ENCODE data around the gene DCAF11. TPM values are rescaled to one million over a fixed set of nuclear protein-coding genes. Genes with fewer than 3 reads are reported as not detected.

DCAF11 gene
- total RNA-seq, 1 donor: 47.9 TPM

GRCh38 chr14:24068711-24069410 lies 45.7 kb upstream of the DCAF11 start:
- no peak overlapping the region for H3K4me3 ChIP-seq (ENCODE audit: low read depth, low read length)
- no peak for DNase-seq (ENCODE audit: low read depth)
- no peak for TF ChIP-seq CTCF (IDR thresholded peaks at IDR 0.05; ENCODE audit: insufficient read depth, low read depth, low read length)

GRCh38 chr14:24069411-24069735 lies 45.2 kb upstream of the DCAF11 start:
- TF ChIP-seq CTCF (IDR thresholded peaks at IDR 0.05; ENCODE audit: insufficient read depth, low read depth, low read length): no peak
- H3K4me3 ChIP-seq (ENCODE audit: low read depth, low read length): no peak overlapping the region
- DNase-seq (ENCODE audit: low read depth): no peak

- H3K4me3 ChIP-seq (ENCODE audit: low read depth, low read length): no peak overlapping the region
- TF ChIP-seq CTCF (IDR thresholded peaks at IDR 0.05; ENCODE audit: insufficient read depth, low read depth, low read length): no peak
- no peak for DNase-seq (ENCODE audit: low read depth)
Observed at GRCh38 chr14:24070285-24071143, 44.1 kb upstream of the DCAF11 start.

- DNase-seq (ENCODE audit: low read depth): no peak
- TF ChIP-seq CTCF (IDR thresholded peaks at IDR 0.05; ENCODE audit: insufficient read depth, low read depth, low read length): no peak
- H3K4me3 ChIP-seq (ENCODE audit: low read depth, low read length): no peak within 1 kb of the TSS
Observed at GRCh38 chr14:24071144-24071697, 43.4 kb upstream of the DCAF11 start, which contains the start of gene CPNE6. TSS of gene CPNE6 (plus strand) at chr14:24071562. CDS start at chr14:24072937, 1,375 bp downstream.

GRCh38 chr14:24071836-24072430 lies 42.6 kb upstream of the DCAF11 start:
- no peak overlapping the region for H3K4me3 ChIP-seq (ENCODE audit: low read depth, low read length)
- TF ChIP-seq CTCF (IDR thresholded peaks at IDR 0.05; ENCODE audit: insufficient read depth, low read depth, low read length): no peak
- DNase-seq (ENCODE audit: low read depth): no peak

- no peak for DNase-seq (ENCODE audit: low read depth)
- no peak overlapping the region for H3K4me3 ChIP-seq (ENCODE audit: low read depth, low read length)
- no peak for TF ChIP-seq CTCF (IDR thresholded peaks at IDR 0.05; ENCODE audit: insufficient read depth, low read depth, low read length)
Observed at GRCh38 chr14:24072436-24072835, 42.1 kb upstream of the DCAF11 start.
